ENCODE data around the gene PTGER2. TPM values are rescaled to one million over a fixed set of nuclear protein-coding genes. Genes with fewer than 3 reads are reported as not detected.

Gene PTGER2
- total RNA-seq, 1 donor from 2014 or later: 0.46 TPM

- no peak for DNase-seq (ENCODE audit: low read depth)
- Histone ChIP-seq H3K36me3 (ENCODE audit: control insufficient read depth, insufficient read depth, low read length) (peaks cover 1% of the 10 kb centered on the region), H3K27me3 (ENCODE audit: control insufficient read depth, insufficient read depth, low read length) (no peaks in the 10 kb centered on the region), H3K4me3 (ENCODE audit: low read depth, low read length) (no peak overlapping the region)
- no peak for TF ChIP-seq CTCF (IDR thresholded peaks at IDR 0.05; ENCODE audit: insufficient read depth, low read length, poor library complexity, severe bottlenecking)
These were observed 19.9 kb downstream of the PTGER2 start for GRCh38 chr14:52333823-52334657.

GRCh38 chr14:52336241-52336640 lies 22.1 kb downstream of the PTGER2 start:
- Histone ChIP-seq H3K27me3 (ENCODE audit: control insufficient read depth, insufficient read depth, low read length) (no peaks in the 10 kb centered on the region), H3K4me3 (ENCODE audit: low read depth, low read length) (no peak overlapping the region), H3K36me3 (ENCODE audit: control insufficient read depth, insufficient read depth, low read length) (peaks cover 1% of the 10 kb centered on the region)
- TF ChIP-seq CTCF (IDR thresholded peaks at IDR 0.05; ENCODE audit: insufficient read depth, low read length, poor library complexity, severe bottlenecking): no peak
- DNase-seq (ENCODE audit: low read depth): no peak

- H3K27me3 ChIP-seq (ENCODE audit: control insufficient read depth, insufficient read depth, low read length): no peaks in the 10 kb centered on the region
- TF ChIP-seq CTCF (IDR thresholded peaks at IDR 0.05; ENCODE audit: insufficient read depth, low read length, poor library complexity, severe bottlenecking): no peak
- H3K36me3 ChIP-seq (ENCODE audit: control insufficient read depth, insufficient read depth, low read length): peaks cover 1% of the 10 kb centered on the region
- H3K4me3 ChIP-seq (ENCODE audit: low read depth, low read length): no peak overlapping the region
- peak; percentile 73 for DNase-seq (ENCODE audit: low read depth)
These were observed 24.1 kb downstream of the PTGER2 start for GRCh38 chr14:52338051-52338681.

DNA sequence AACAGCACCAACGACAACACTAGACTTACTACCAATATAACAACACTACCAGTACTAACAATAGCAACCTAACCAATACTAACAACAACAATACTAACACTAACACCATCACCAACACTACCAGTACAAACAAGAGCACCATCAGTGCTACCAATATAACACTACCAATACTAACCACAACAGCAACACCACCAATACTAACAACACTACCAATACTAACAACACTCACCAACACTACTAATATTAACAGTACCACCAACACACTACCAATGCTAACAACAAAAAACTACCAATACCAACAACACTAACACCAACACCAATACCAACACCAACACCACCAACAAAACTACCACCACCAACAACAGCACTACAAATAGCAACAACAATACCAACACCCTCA lies 25.1 kb downstream of the PTGER2 start:
- DNase-seq (ENCODE audit: low read depth): no peak
- TF ChIP-seq CTCF (IDR thresholded peaks at IDR 0.05; ENCODE audit: insufficient read depth, low read length, poor library complexity, severe bottlenecking): no peak
- Histone ChIP-seq H3K36me3 (ENCODE audit: control insufficient read depth, insufficient read depth, low read length) (no peaks in the 10 kb centered on the region), H3K27me3 (ENCODE audit: control insufficient read depth, insufficient read depth, low read length) (no peaks in the 10 kb centered on the region), H3K4me3 (ENCODE audit: low read depth, low read length) (no peak overlapping the region)

- no peak overlapping the region for H3K4me3 ChIP-seq (ENCODE audit: low read depth, low read length)
- DNase-seq (ENCODE audit: low read depth): no peak
- H3K36me3 ChIP-seq (ENCODE audit: control insufficient read depth, insufficient read depth, low read length): no peaks in the 10 kb centered on the region
- no peaks in the 10 kb centered on the region for H3K27me3 ChIP-seq (ENCODE audit: control insufficient read depth, insufficient read depth, low read length)
- TF ChIP-seq CTCF (IDR thresholded peaks at IDR 0.05; ENCODE audit: insufficient read depth, low read length, poor library complexity, severe bottlenecking): no peak
These were observed 28.9 kb downstream of the PTGER2 start for GRCh38 chr14:52342849-52343596.

Data from kidney epithelial cell (primary cell).